ENCODE measurements around the gene IPO9. TPM values are rescaled to one million over a fixed set of nuclear protein-coding genes. Genes with fewer than 3 reads are reported as not detected.

The IPO9 gene
- total RNA-seq, 1 experiment from 2014 or later = 80.6 TPM

GRCh38 chr1:201783058-201783457, 45.9 kb upstream of the IPO9 start:
- RAD21 ChIA-PET (ENCODE audit: low non-redundant PET in 1 of 2, low total read pairs in 2 of 2, uncharacterized antibody in 2 of 2, unreplicated experiment in 2 of 2) = no interaction called here
- intact Hi-C loops (cut with micrococcal nuclease) = no loop called here
- Histone ChIP-seq H4K20me1 (ENCODE audit: insufficient read depth) (no peaks in the 10 kb centered on the region), H2AFZ (ENCODE audit: low read depth, low read length, poor library complexity, severe bottlenecking) (no peak overlapping the region), H3K79me2 (ENCODE audit: insufficient read depth, low read length) (no peaks in the 10 kb centered on the region), H3K36me3 (ENCODE audit: control insufficient read depth in 1 of 2, insufficient read depth in 2 of 2, low read length in 2 of 2) (peaks cover 17 to 21% of the 10 kb centered on the region in 2 experiments; a peak in 3 of 4 replicates), H3K4me1 (ENCODE audit: control insufficient read depth in 1 of 2, insufficient read depth in 2 of 2, low read length in 2 of 2) (no peaks in the 10 kb centered on the region; a peak in 1 of 4 replicates), H3K9me2 (ENCODE audit: insufficient read depth) (no peaks in the 10 kb centered on the region), H3K27ac (ENCODE audit: low read depth, low read length) (no peak overlapping the region), H3K27me3 (ENCODE audit: insufficient read depth, low read length) (no peaks in the 10 kb centered on the region), H3K9me3 (ENCODE audit: control insufficient read depth in 1 of 2, insufficient read depth in 1 of 2, low read depth in 1 of 2, low read length in 2 of 2) (no peaks in the 10 kb centered on the region), H3K4me3 (replicated peaks in 1 of 2; ENCODE audit: low read depth in 1 of 2, low read length in 2 of 2) (no peak overlapping the region), H3K4me2 (ENCODE audit: low read length) (no peak overlapping the region), H3K9ac (ENCODE audit: low read length) (no peak overlapping the region)
- TF ChIP-seq TCF7L2 (IDR thresholded peaks at IDR 0.05; ENCODE audit: borderline replicate concordance, extremely low read depth, insufficient read depth, insufficient read length) (no peak), REST (IDR thresholded peaks at IDR 0.05; ENCODE audit: low read depth) (no peak), ATF3 (IDR thresholded peaks at IDR 0.05) (no peak), POLR2AphosphoS5 (IDR thresholded peaks at IDR 0.05; ENCODE audit: low read depth, low read length) (no peak), YY1 (IDR thresholded peaks at IDR 0.05; ENCODE audit: extremely low read depth, insufficient replicate concordance, low read depth, low read length) (no peak), CTCF (IDR thresholded peaks at IDR 0.05 in 2 of 3, conservative IDR thresholded peaks at IDR 0.05 in 1 of 3; ENCODE audit: borderline replicate concordance in 1 of 3, insufficient read depth in 1 of 3, low read depth in 2 of 3, low read length in 2 of 3) (no peak), RAD21 (IDR thresholded peaks at IDR 0.05; ENCODE audit: low read depth) (no peak), SIN3A (IDR thresholded peaks at IDR 0.05; ENCODE audit: low read depth) (no peak), ZFX (IDR thresholded peaks at IDR 0.05) (no peak)
- CTCF ChIA-PET = interaction anchor here (1.0 to 1.8 kb wide), 2 partner anchors 10 to 73 kb away, joined by 4 to 6 read pairs; no protein-coding TSS in a partner anchor
- no peak for DNase-seq (ENCODE audit: low read depth, low spot score)
- ATAC-seq = no peak
- no TSS peak for BruUV-seq (replicated peaks)
- POLR2A ChIA-PET = no interaction called here
